K562 (cell line): Measurements from ENCODE around the gene TNFRSF18.

Source experiments
- CHD2 ChIP-seq: IDR thresholded peaks from 2 replicates; pipeline ENCODE4 v1.6.1; 2011; ENCODE audit warnings: low read depth, low read length
- CREM ChIP-seq: IDR thresholded peaks from 2 replicates; pipeline ENCODE4 v1.6.1; 2014; ENCODE audit warnings: antibody characterized with exemption, low read depth
- NFE2L1 ChIP-seq: fragments of 450-650 bp; IDR thresholded peaks from 2 replicates; pipeline ENCODE4 v1.6.1; 2016; ENCODE audit warnings: missing genetic modification characterization, low read depth, mild to moderate bottlenecking, missing compliant biosample characterization, moderate library complexity, borderline replicate concordance
- POLR2AphosphoS2 ChIP-seq: IDR thresholded peaks from 2 replicates; pipeline ENCODE4 v1.6.1; 2012; ENCODE audit warnings: low read length, improper control_type of control experiment
- RAD21 ChIP-seq, 2 experiments: fragments of 250-450 bp in 1 of 2; fragments of 450-650 bp in 1 of 2; sonication (Bioruptor Pico) in 1 of 2; formaldehyde crosslinking in 1 of 2; IDR thresholded peaks in 1 of 2; conservative IDR thresholded peaks in 1 of 2; 2 replicates each; pipeline versions ENCODE4 v1.4.0 to v1.8.0; 2020 to 2022; ENCODE audit warnings: mild to moderate bottlenecking in 2 of 2, moderate library complexity in 1 of 2
- RFX5 ChIP-seq: IDR thresholded peaks from 2 replicates; pipeline ENCODE4 v1.6.1; 2011; ENCODE audit warnings: low read depth, mild to moderate bottlenecking, improper control_type of control experiment, low read length
- SMAD1 ChIP-seq: fragments of 150-350 bp; IDR thresholded peaks from 2 replicates; pipeline ENCODE4 v1.6.1; 2014; ENCODE audit warnings: low read length, low read depth; ENCODE audit not compliant: partially characterized antibody
- SRSF1 ChIP-seq: fragments of 200-400 bp; formaldehyde crosslinking; IDR thresholded peaks from 2 replicates; pipeline ENCODE4 v1.6.1; 2017; ENCODE audit warnings: mild to moderate bottlenecking, low read depth, low read length, moderate library complexity
- TAF1 ChIP-seq: IDR thresholded peaks from 2 replicates; pipeline ENCODE4 v1.6.1; 2011; ENCODE audit warnings: mild to moderate bottlenecking, low read length, moderate library complexity; ENCODE audit not compliant: insufficient read depth, control insufficient read depth, severe bottlenecking; ENCODE audit errors: extremely low read depth
- TCF7 ChIP-seq: sonication (generic); IDR thresholded peaks from 2 replicates; pipeline ENCODE4 v1.6.1; 2016; ENCODE audit warnings: antibody characterized with exemption, borderline replicate concordance
- TF ChIP-seq, protein P1 (sequence below), 3 experiments: IDR thresholded peaks in 2 of 3; conservative IDR thresholded peaks in 1 of 3; 2 replicates each; pipeline ENCODE4 v1.5.1; 2011 to 2012; ENCODE audit warnings: low read length in 3 of 3, mild to moderate bottlenecking in 3 of 3, control low read depth in 2 of 3, improper control_type of control experiment in 1 of 3, inconsistent platforms in 1 of 3, low read depth in 1 of 3, mixed read lengths in 1 of 3, moderate library complexity in 1 of 3; ENCODE audit not compliant: insufficient read depth in 2 of 3
- TF ChIP-seq, protein P2 (sequence below): sonication (generic); formaldehyde crosslinking; IDR thresholded peaks from 2 replicates; pipeline ENCODE4 v1.9.0; 2022; ENCODE audit warnings: mild to moderate bottlenecking, missing genetic modification reagents

DNA sequence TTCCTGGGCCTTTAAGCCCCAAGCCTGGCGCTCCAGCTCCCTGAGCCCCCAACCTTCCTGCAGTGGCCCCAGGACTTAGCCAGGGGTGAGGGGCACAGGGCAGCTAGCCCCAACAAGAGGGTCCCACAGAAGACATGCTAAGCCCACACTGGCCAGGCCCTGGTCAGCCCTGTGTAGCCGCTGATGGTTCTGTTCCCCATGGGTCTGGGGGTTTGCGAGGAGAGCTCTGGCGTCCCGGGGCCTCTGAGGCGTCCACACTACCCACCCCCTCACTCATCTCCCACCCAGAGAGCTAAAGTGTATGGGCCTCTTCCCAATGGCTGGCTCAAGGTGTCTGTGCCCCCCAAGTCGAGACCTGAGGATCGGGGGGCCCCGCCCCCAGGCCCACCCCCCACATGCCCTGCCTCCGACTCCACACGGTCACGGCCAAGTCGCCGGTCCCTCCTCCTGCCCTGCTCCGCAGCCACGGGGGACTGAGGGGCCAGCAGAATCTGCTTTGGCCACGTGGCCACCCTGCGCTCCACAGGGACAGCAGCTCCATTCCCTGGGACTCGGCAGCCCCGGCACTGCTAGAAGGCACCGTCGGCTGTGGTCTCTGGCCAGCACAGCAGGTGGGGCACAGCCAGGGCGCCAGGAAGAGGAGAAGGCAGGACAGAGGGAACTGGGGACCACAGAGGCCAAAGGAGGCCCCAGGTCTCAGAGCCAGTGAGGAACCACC lies 7.8 kb downstream of the TNFRSF18 start:
- TF ChIP-seq, protein P1, sequence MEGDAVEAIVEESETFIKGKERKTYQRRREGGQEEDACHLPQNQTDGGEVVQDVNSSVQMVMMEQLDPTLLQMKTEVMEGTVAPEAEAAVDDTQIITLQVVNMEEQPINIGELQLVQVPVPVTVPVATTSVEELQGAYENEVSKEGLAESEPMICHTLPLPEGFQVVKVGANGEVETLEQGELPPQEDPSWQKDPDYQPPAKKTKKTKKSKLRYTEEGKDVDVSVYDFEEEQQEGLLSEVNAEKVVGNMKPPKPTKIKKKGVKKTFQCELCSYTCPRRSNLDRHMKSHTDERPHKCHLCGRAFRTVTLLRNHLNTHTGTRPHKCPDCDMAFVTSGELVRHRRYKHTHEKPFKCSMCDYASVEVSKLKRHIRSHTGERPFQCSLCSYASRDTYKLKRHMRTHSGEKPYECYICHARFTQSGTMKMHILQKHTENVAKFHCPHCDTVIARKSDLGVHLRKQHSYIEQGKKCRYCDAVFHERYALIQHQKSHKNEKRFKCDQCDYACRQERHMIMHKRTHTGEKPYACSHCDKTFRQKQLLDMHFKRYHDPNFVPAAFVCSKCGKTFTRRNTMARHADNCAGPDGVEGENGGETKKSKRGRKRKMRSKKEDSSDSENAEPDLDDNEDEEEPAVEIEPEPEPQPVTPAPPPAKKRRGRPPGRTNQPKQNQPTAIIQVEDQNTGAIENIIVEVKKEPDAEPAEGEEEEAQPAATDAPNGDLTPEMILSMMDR (IDR thresholded peaks at IDR 0.05 in 2 of 3, conservative IDR thresholded peaks at IDR 0.05 in 1 of 3; ENCODE audit: insufficient read depth in 2 of 3, low read depth in 1 of 3, low read length in 3 of 3), result no peak
- TF ChIP-seq POLR2AphosphoS2 (no peak), CHD2 (no peak), RFX5 (no peak), CREM (no peak), SMAD1 (no peak), NFE2L1 (tag) (no peak), TAF1 (no peak), RAD21 (CRISPR knock-in tag; conservative IDR thresholded peaks at IDR 0.05 in 1 of 2, IDR thresholded peaks at IDR 0.05 in 1 of 2) (no peak), SRSF1 (no peak), TCF7 (no peak)
- TF ChIP-seq, protein P2, sequence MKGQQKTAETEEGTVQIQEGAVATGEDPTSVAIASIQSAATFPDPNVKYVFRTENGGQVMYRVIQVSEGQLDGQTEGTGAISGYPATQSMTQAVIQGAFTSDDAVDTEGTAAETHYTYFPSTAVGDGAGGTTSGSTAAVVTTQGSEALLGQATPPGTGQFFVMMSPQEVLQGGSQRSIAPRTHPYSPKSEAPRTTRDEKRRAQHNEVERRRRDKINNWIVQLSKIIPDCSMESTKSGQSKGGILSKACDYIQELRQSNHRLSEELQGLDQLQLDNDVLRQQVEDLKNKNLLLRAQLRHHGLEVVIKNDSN (CRISPR knock-in tag), result no peak
